Naive thymus-derived CD8-positive, alpha-beta T cell (primary cell): ENCODE data around the gene ANKRD34A. TPM values are rescaled to one million over a fixed set of nuclear protein-coding genes. Genes with fewer than 3 reads are reported as not detected.

Experiments used
- ATAC-seq, 2 donors: fragments of 150-1000 bp; cut with Tn5 transposase in 1 of 2; sonication (Bioruptor Pico), chemical (Tn5 transposase) in 1 of 2; 1 replicate in 1 of 2; 2 replicates in 1 of 2; pipeline ENCODE4 v1.10.0; 2021; ENCODE audit warnings: mild to moderate bottlenecking in 2 of 2, moderate library complexity in 2 of 2
- POLR2A ChIA-PET: fragments of 350-600 bp; sonication (Branson Sonifier 250); formaldehyde crosslinking; loops from one replicate; lab custom pipeline; 2021; ENCODE audit warnings: antibody characterized with exemption; lab: Charles Lee
- DNase-seq, 10 donors: peaks; one replicate each; pipeline versions ENCODE4 v3.0.0 to v3.0.0-alpha.2; 2020 to 2022
- H3K27ac Mint-ChIP-seq, 10 donors: one replicate each; pipeline ENCODE4 v1.8.0; 2020 to 2022; ENCODE audit warnings: mild to moderate bottlenecking in 10 of 10, mixed read lengths in 10 of 10, moderate library complexity in 4 of 10, inconsistent platforms in 1 of 10
- H3K27me3 Mint-ChIP-seq, 5 donors: one replicate each; pipeline ENCODE4 v1.8.0; 2021 to 2022; ENCODE audit warnings: mixed read lengths in 5 of 5
- H3K36me3 Mint-ChIP-seq, 3 donors: one replicate each; pipeline ENCODE4 v1.8.0; 2020 to 2022; ENCODE audit warnings: mixed read lengths in 3 of 3, mild to moderate bottlenecking in 2 of 3, inconsistent platforms in 1 of 3
- H3K4me1 Mint-ChIP-seq, 4 donors: one replicate each; pipeline ENCODE4 v1.8.0; 2021 to 2022; ENCODE audit warnings: mixed read lengths in 4 of 4
- H3K4me3 Mint-ChIP-seq, 10 donors: one replicate each; pipeline ENCODE4 v1.8.0; 2020 to 2022; ENCODE audit warnings: mild to moderate bottlenecking in 10 of 10, mixed read lengths in 10 of 10, moderate library complexity in 6 of 10, inconsistent platforms in 1 of 10
- H3K9me3 Mint-ChIP-seq, 9 donors: one replicate each; pipeline ENCODE4 v1.8.0; 2020 to 2022; ENCODE audit warnings: mixed read lengths in 9 of 9, mild to moderate bottlenecking in 3 of 9, inconsistent platforms in 1 of 9, moderate library complexity in 1 of 9
- polyA plus RNA-seq, 3 donors: library from polyadenylated mRNA; unstranded; fragments of 300-500 nt; fragmentation: Illumina TruSeq; gene quantifications; one replicate each; pipeline ENCODE4 v1.2.3, GENCODE V29; 2021
- total RNA-seq, 8 experiments: library from RNA in 2 of 8; stranded (reverse) in 2 of 8; gene quantifications; one replicate each; pipeline ENCODE4 v1.2.3 and lab custom pipeline; 2021 to 2026

ANKRD34A gene
- total and polyA plus RNA-seq, 5 experiments from 2014 or later: 0.12 to 1.6 (median 0.38) TPM

- H3K9me3 Mint-ChIP-seq: no peaks in the 10 kb centered on the region
- peaks cover 0 to 14% (median 0%) of the 10 kb centered on the region in 3 donors for H3K36me3 Mint-ChIP-seq
- ATAC-seq (no peak), DNase-seq (peak in 3 of 10 donors; percentile 15 to 28 (median 24))
- peaks cover 40 to 81% (median 73%) of the 10 kb centered on the region in 4 donors for H3K4me1 Mint-ChIP-seq
- H3K27me3 Mint-ChIP-seq: no peaks in the 10 kb centered on the region
- H3K4me3 Mint-ChIP-seq: peak overlapping the region; percentile 88 to 99 (median 94)
- H3K27ac Mint-ChIP-seq: peak overlapping the region; percentile 87 to 99 (median 98)
- POLR2A ChIA-PET: interaction anchor here (0.5 to 17.9 kb wide), 11 partner anchors 10 to 98 kb away, joined by 3 to 462 read pairs (median 11); partner anchors contain the start of genes PEX11B, PIAS3, RBM8A and TXNIP
Measured at GRCh38 chr1:145956781-145957442, 7.5 kb downstream of the ANKRD34A start.

DNA sequence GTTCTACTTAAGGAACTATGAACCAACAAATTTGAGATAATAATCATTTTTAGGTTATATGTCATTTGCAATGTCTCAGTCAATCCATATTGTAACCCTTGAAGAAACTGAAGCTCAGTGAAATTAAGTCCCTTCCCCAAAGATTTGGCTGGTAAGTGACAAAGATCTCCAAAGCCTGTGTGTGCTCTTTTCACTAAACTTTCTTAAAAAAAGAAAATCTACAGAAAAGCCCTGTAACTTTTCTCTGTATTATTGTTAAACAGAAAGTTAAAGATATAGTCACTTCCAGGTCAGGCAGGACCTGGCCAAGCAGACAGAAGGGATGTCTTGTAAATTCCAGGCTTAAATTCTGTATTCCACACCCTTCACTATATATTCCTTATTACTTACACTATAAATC, 8.0 kb downstream of the ANKRD34A start:
- POLR2A ChIA-PET: interaction anchor here (0.5 to 17.9 kb wide), 11 partner anchors 8 to 81 kb away, joined by 3 to 462 read pairs (median 11); partner anchors contain the start of genes ANKRD34A, PEX11B, POLR3GL and RBM8A
- H3K9me3 Mint-ChIP-seq: no peaks in the 10 kb centered on the region
- peak overlapping the region; percentile 87 to 99 (median 98) for H3K27ac Mint-ChIP-seq
- peaks cover 38 to 81% (median 75%) of the 10 kb centered on the region in 4 donors for H3K4me1 Mint-ChIP-seq
- DNase-seq (no peak), ATAC-seq (no peak)
- H3K27me3 Mint-ChIP-seq: no peaks in the 10 kb centered on the region
- peak overlapping the region; percentile 88 to 99 (median 94) for H3K4me3 Mint-ChIP-seq
- peaks cover 0 to 18% (median 0%) of the 10 kb centered on the region in 3 donors for H3K36me3 Mint-ChIP-seq

- H3K27ac Mint-ChIP-seq: peak overlapping the region in 8 of 10 donors; percentile 13 to 82 (median 40)
- H3K27me3 Mint-ChIP-seq: no peaks in the 10 kb centered on the region
- peaks cover 0 to 24% (median 0%) of the 10 kb centered on the region in 3 donors for H3K36me3 Mint-ChIP-seq
- H3K4me3 Mint-ChIP-seq: peak overlapping the region; percentile 13 to 97 (median 92)
- no peaks in the 10 kb centered on the region for H3K9me3 Mint-ChIP-seq
- peaks cover 35 to 84% (median 81%) of the 10 kb centered on the region in 4 donors for H3K4me1 Mint-ChIP-seq
- ATAC-seq (no peak), DNase-seq (no peak)
- POLR2A ChIA-PET: interaction anchor here (1.2 to 17.9 kb wide), 5 partner anchors 9 to 35 kb away, joined by 4 to 462 read pairs (median 117); partner anchors contain the start of genes ANKRD34A, PEX11B, POLR3GL and RBM8A
Measured at GRCh38 chr1:145955436-145955835, 8.9 kb downstream of the ANKRD34A start.

DNA sequence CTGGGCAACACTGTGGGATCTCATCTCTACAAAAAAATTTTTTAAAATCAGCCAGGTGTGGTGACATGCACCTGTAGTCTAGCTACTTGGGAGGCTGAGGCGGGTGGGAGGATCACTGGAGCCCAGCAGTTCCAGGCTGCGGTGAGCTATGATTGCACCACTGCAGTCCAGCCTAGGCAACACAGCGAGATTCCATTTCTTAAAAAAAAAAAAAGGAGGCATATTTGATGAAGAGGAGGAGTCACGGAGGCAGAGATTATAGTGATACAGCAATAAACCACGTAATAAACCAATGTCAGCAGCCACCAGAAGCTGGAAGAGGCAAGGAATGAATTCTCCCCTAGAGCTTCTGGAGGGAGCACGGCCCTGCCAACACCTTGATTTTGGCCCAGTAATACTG, 10.5 kb downstream of the ANKRD34A start:
- ATAC-seq: no peak
- H3K27me3 Mint-ChIP-seq: no peaks in the 10 kb centered on the region
- peaks cover 0 to 35% (median 0%) of the 10 kb centered on the region in 3 donors for H3K36me3 Mint-ChIP-seq
- no peak for DNase-seq
- H3K4me3 Mint-ChIP-seq: peak overlapping the region in 5 of 10 donors; percentile 27 to 88 (median 34)
- H3K4me1 Mint-ChIP-seq: peaks cover 35 to 84% (median 82%) of the 10 kb centered on the region in 4 donors
- peak overlapping the region in 5 of 10 donors; percentile 0 to 68 (median 17) for H3K27ac Mint-ChIP-seq
- H3K9me3 Mint-ChIP-seq: no peaks in the 10 kb centered on the region
- POLR2A ChIA-PET: interaction anchor here (0.6 to 17.9 kb wide), 4 partner anchors 26 to 95 kb away, joined by 3 to 462 read pairs (median 146); partner anchors contain the start of genes PIAS3, RBM8A and TXNIP

GRCh38 chr1:145952903-145953302, 11.5 kb downstream of the ANKRD34A start:
- H3K9me3 Mint-ChIP-seq: no peaks in the 10 kb centered on the region
- POLR2A ChIA-PET: interaction anchor here (0.7 to 17.9 kb wide), 5 partner anchors 9 to 108 kb away, joined by 4 to 462 read pairs (median 4); partner anchors contain the start of genes NUDT17, RBM8A and TXNIP
- no peak for DNase-seq
- no peak for ATAC-seq
- H3K4me3 Mint-ChIP-seq: no peak overlapping the region
- H3K27ac Mint-ChIP-seq: peak overlapping the region in 1 of 10 donors; percentile 32
- H3K27me3 Mint-ChIP-seq: no peaks in the 10 kb centered on the region
- peaks cover 28 to 81% (median 79%) of the 10 kb centered on the region in 4 donors for H3K4me1 Mint-ChIP-seq
- peaks cover 0 to 42% (median 0%) of the 10 kb centered on the region in 3 donors for H3K36me3 Mint-ChIP-seq

GRCh38 chr1:145951526-145951925, 12.8 kb downstream of the ANKRD34A start:
- no peaks in the 10 kb centered on the region for H3K9me3 Mint-ChIP-seq
- H3K27me3 Mint-ChIP-seq: no peaks in the 10 kb centered on the region
- no peak overlapping the region for H3K4me3 Mint-ChIP-seq
- peaks cover 0 to 54% (median 3%) of the 10 kb centered on the region in 3 donors for H3K36me3 Mint-ChIP-seq
- ATAC-seq: no peak
- POLR2A ChIA-PET: interaction anchor here (17.3 kb wide), 1 partner anchor 24 kb away, joined by 288 read pairs; the partner anchor contains the start of gene RBM8A
- peaks cover 24 to 81% (median 73%) of the 10 kb centered on the region in 4 donors for H3K4me1 Mint-ChIP-seq
- no peak for DNase-seq
- H3K27ac Mint-ChIP-seq: peak overlapping the region in 6 of 10 donors; percentile 10 to 67 (median 28)

- peaks cover 14 to 64% (median 54%) of the 10 kb centered on the region in 4 donors for H3K4me1 Mint-ChIP-seq
Measured at GRCh38 chr1:145949219-145949618, 15.2 kb downstream of the ANKRD34A start.

GRCh38 chr1:145947551-145947950, 16.8 kb downstream of the ANKRD34A start:
- Mint-ChIP-seq H3K9me3 (no peaks in the 10 kb centered on the region), H3K27me3 (no peaks in the 10 kb centered on the region), H3K4me3 (no peak overlapping the region), H3K27ac (peak overlapping the region in 1 of 10 donors; percentile 29), H3K36me3 (peaks cover 3 to 78% (median 4%) of the 10 kb centered on the region in 3 donors), H3K4me1 (peaks cover 16 to 59% (median 45%) of the 10 kb centered on the region in 4 donors)
- POLR2A ChIA-PET: no interaction called here
- DNase-seq (no peak), ATAC-seq (no peak)

More at GRCh38 chr1:145949219-145949618, 15.2 kb downstream of the ANKRD34A start:
- DNase-seq (no peak), ATAC-seq (no peak)
- Mint-ChIP-seq H3K27ac (peak overlapping the region in 9 of 10 donors; percentile 3 to 75 (median 36)), H3K4me3 (no peak overlapping the region), H3K9me3 (no peaks in the 10 kb centered on the region), H3K27me3 (no peaks in the 10 kb centered on the region), H3K36me3 (peaks cover 0 to 74% (median 3%) of the 10 kb centered on the region in 3 donors)
- POLR2A ChIA-PET: interaction anchor here (0.7 to 1.3 kb wide), 3 partner anchors 9 to 22 kb away, joined by 3 read pairs; partner anchors contain the start of gene RBM8A

DNA sequence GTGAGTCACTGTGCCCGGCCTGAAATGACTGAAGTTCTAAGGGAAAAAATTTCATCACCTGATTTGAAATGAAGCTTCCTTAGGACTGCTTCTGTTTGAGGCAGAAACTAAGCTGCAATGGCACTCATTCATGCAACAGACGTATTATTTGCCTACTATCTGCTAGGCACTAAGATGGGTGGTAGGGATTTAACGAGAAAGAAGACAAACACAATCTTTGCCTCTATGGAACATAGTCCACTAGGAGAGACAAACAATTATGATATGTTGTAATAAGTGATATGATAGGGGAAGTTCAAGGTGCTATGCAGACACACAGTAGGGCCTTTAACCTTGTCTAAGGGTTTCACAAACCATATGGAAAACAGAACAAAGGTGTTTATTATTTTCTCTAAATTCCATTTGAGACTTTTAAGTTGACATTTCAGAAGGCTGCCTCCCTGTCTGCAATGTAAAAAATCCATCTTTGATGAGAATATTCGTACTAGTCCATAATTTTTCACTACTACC, 17.8 kb downstream of the ANKRD34A start:
- H3K4me1 Mint-ChIP-seq: peaks cover 15 to 54% (median 37%) of the 10 kb centered on the region in 4 donors
- H3K36me3 Mint-ChIP-seq: peaks cover 4 to 82% (median 8%) of the 10 kb centered on the region in 3 donors
- peak overlapping the region in 3 of 10 donors; percentile 16 to 68 (median 65) for H3K27ac Mint-ChIP-seq

DNA sequence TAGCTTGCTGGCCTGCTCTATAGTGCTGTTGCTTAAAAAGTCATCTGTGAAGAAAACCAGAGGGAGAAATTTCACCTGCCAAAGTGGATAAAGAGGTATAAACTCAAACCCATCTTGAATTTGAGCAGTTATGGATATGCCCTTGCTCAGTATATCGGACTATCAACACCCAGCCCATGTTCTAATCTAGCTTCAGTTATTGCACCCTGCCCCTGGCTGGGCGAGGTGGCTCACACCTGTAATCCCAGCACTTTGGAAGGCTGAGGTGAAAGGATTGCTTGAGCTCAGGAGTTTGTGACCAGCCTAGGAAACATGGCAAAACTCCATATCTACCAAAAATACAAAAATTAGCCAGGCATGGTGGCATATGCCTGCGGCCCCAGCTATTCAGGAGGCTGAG, 19.8 kb downstream of the ANKRD34A start:
- Mint-ChIP-seq H3K9me3 (no peaks in the 10 kb centered on the region), H3K4me1 (peaks cover 11 to 36% (median 20%) of the 10 kb centered on the region in 4 donors), H3K27ac (peak overlapping the region in 4 of 10 donors; percentile 14 to 58 (median 46)), H3K4me3 (no peak overlapping the region), H3K36me3 (peaks cover 4 to 86% (median 8%) of the 10 kb centered on the region in 3 donors), H3K27me3 (no peaks in the 10 kb centered on the region)
- ATAC-seq: no peak
- no peak for DNase-seq
- POLR2A ChIA-PET: interaction anchor here (0.6 to 1.1 kb wide), 3 partner anchors 8 to 65 kb away, joined by 3 to 4 read pairs (median 4); no protein-coding TSS in a partner anchor

More for the DNA sequence above, 17.8 kb downstream of the ANKRD34A start:
- ATAC-seq: no peak
- DNase-seq: no peak
- no peak overlapping the region for H3K4me3 Mint-ChIP-seq
- no peaks in the 10 kb centered on the region for H3K9me3 Mint-ChIP-seq
- no peaks in the 10 kb centered on the region for H3K27me3 Mint-ChIP-seq
- POLR2A ChIA-PET: no interaction called here

DNA sequence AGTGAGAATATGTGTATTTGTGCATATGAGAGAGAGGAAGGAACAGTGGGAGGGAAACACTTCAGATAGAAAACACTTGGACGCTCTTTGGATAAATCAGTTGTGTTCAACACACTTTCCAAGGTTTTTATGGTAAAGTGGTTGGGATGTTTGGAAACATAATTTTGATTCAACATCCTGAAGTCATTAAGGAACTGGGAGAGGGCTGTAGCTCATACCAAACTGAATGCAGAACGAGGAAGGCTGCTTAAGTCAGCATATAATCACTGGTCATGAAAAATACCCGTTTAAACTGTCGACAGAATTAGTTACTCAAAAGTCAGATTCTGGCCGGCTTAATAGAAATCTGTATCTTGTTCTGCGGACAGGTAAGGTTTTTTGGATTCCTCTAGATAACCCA, 21.5 kb downstream of the ANKRD34A start:
- Mint-ChIP-seq H3K36me3 (peaks cover 4 to 86% (median 8%) of the 10 kb centered on the region in 3 donors), H3K4me3 (no peak overlapping the region), H3K27ac (peak overlapping the region in 2 of 10 donors; percentile 8 to 76), H3K4me1 (peaks cover 0 to 23% (median 10%) of the 10 kb centered on the region in 4 donors), H3K9me3 (no peaks in the 10 kb centered on the region), H3K27me3 (no peaks in the 10 kb centered on the region)
- ATAC-seq (no peak), DNase-seq (no peak)
- POLR2A ChIA-PET: interaction anchor here (0.7 kb wide), 1 partner anchor 15 kb away, joined by 3 read pairs; the partner anchor contains the start of gene RBM8A

DNA sequence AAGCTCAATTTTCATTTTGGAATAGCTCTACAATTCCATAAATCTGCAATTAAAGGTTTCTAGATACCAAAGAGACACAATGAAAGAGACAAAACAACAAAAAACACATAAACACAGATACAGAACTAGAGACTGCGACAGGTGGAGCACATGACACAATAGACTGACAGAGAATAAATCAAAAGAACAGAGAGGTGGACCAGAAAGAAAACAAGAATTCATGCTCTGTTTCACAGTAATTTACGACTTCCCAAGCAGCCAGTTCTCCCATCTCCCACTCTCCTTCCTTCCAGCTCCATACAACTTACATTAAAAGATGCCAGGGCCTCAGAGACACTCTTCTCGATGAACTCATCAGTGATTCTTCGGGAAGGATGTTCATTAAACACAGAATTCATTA, 22.0 kb downstream of the ANKRD34A start:
- H3K36me3 Mint-ChIP-seq: peaks cover 4 to 87% (median 8%) of the 10 kb centered on the region in 3 donors
- H3K9me3 Mint-ChIP-seq: no peaks in the 10 kb centered on the region
- H3K27ac Mint-ChIP-seq: peak overlapping the region in 4 of 10 donors; percentile 8 to 73 (median 18)
- H3K4me3 Mint-ChIP-seq: no peak overlapping the region
- H3K4me1 Mint-ChIP-seq: peaks cover 0 to 22% (median 10%) of the 10 kb centered on the region in 4 donors
- POLR2A ChIA-PET: interaction anchor here (0.7 kb wide), 1 partner anchor 15 kb away, joined by 3 read pairs; the partner anchor contains the start of gene RBM8A
- no peaks in the 10 kb centered on the region for H3K27me3 Mint-ChIP-seq
- ATAC-seq (no peak), DNase-seq (no peak)
